HG03175 (cell line): ENCODE results near the gene NPEPL1.

ENCODE experiments used
- ATAC-seq: cut with Tn5 transposase; IDR thresholded peaks from one replicate; pipeline ENCODE4 v1.9.1; 2021; ENCODE audit warnings: mild to moderate bottlenecking, moderate library complexity; ENCODE audit not compliant: unreplicated experiment

NPEPL1 gene

GRCh38 chr20:58699623-58700107, 7.1 kb downstream of the NPEPL1 start:
- no peak for ATAC-seq

DNA sequence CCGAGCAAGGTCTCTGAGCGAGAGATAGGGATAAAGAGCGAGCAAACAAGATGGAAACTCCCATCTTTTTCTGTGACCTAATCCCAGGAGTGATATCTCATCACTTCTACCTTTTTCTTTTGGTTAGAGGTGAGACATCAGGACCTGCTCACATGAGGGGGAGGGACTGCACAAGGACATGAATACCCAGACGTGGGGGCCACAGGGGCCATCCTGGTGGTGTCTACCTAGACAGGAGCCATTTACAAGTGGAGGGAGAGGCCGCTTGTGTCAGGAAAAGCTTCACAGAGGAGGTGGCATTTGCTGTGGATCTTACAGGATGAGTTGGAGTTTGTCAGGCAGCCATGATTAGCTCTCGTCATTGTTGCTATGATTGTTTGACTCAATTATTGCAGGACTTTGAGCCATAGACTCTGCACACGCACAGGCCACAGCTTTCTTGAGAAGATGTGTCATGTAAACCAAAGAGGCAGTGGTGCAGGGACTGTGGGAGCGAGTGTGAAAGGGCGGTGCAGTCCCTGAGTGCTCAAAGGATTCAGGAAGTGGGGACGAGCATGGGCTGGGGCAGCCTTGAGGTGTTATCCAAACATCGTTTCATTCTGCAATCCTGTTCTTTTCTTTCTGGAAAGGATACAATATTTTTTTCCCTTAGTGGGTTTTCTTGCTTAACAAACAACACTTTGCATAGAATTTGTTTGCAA, 7.7 kb downstream of the NPEPL1 start:
- ATAC-seq: no peak

- ATAC-seq: no peak
These were observed 8.2 kb downstream of the NPEPL1 start for GRCh38 chr20:58700823-58701222.

DNA sequence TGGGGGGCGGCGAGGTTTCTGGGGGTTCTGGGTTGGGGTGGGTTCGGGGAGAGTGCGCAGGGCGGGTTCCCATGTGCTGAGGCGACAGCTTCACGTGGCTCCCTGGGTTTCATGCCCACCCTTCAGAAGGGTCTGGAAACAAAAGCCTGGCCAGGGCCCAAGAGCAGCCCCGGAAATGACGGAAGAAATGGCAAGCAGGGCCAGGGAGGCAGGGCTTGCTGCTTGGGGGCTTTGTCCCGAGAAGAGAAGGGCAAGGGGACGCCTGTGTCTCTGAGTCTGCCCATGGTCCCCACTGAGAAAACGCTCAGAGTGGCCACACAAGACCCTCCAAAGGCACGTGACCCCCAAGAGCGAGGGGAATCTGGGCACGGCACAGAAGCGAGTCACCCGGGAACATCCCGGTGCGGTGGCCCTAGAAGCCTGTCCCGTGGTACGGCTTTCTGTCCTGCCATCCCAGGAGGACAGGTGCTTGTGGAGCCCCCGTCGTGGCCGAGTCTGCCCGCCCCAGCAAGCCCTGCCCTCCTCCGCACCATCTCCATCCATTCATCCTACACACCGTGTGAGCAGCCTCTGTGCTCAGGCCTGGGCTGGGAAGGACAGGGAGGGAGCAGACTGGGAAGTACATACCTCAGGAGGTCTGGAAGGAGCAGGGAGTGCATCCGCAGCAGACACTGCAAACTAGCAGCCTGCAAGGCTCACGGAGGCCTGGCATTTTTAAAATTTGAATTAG, 9.0 kb downstream of the NPEPL1 start:
- ATAC-seq: no peak

GRCh38 chr20:58702161-58702510, 9.5 kb downstream of the NPEPL1 start:
- ATAC-seq: no peak

DNA sequence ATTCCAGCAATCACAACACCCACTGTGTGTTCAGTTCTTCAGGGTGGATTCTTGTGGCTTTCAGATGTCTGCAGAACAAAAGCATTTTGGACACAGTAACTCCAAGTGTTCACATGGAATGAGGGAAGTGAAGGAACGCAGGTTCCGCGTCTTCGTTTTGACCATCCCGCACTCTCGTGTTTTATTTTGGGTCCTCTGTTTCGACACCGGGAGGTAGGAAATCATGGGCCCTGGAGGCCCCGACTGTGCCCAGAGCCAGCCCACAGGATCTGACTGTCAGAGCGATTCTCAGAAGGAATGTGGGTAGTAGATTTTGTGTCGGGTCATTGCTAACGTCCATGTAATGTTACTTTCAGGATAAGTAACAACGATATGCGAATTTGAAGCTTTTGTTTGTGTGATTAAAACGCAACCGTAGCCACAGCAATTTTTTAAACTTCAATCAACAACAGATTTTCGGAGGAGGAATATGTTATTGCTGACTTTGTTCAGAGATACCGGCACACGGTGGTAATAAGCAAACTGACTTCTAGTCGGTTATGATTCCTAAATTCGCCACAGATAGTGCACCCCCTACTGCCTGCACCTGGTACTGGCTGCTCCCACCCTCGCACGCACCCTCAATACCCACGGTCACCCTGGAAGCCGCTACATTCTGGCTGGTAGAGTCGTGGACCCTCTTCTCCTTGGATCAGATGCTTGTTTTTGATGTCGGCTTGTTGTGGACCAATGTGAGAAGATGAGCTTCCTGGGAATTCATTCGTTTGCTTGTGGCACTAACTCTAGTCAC, 10.5 kb downstream of the NPEPL1 start:
- ATAC-seq: no peak

DNA sequence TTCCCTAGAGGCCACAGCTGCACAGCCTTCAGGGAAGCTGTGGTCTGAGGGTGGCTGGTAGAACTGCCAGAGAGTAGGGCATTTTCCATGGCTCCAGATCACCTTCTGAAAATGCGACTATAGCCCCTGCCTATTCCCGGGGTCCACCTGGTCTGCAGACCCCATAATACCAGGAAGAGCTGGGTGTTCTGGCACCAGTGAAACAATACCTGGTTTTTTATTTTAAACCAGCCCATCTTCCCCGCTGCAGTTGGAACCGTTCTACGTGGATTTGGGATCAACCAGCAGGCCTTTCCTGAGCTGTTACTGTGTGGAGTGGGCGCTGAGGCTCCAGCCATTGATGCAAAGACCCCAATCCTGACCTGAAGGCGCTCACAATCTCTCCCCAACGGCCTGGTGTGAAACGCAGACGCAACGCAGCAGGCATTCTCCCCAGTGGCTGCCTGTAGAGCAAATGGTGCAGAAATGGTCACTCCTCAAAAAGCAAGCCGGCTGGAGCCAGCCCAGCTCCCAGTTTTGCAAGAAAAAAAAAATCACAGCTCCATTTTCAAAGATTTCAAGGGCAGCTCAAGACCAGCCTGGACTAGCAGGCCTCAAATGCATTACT, 11.3 kb downstream of the NPEPL1 start:
- no peak for ATAC-seq

DNA sequence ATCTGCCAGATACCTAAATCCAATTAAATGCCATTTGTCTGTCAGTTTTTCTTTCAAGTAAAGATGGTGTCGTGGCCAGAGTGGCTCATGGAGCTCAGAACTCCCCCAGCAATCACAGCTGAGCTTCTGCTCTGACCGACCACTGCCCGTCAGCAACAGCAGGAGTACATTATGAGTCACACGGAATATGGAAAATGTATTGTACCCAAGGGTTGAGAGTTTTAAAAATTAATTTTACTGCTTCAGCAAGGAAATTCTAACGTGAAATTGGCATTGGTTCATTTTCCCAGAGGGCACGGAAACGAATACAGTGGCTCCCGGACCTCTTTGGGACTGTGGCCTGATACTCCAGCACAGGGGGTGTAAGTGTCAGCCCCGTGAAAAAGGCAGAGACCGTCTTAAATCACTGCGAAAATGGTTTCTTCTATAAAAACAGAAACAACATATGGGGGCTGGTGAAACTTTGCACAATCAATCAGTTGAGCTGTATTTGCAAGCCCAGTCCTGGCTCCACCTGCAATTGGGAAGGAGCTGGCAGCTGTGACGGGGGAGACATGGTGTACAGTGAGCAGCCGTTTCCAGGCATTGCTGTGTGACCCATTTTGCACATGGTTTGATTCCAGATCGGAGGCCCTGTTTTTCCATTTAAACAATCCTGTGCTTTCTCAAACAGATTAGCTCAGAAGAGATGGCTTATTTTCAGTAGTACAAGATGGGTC, 12.8 kb downstream of the NPEPL1 start:
- no peak for ATAC-seq

DNA sequence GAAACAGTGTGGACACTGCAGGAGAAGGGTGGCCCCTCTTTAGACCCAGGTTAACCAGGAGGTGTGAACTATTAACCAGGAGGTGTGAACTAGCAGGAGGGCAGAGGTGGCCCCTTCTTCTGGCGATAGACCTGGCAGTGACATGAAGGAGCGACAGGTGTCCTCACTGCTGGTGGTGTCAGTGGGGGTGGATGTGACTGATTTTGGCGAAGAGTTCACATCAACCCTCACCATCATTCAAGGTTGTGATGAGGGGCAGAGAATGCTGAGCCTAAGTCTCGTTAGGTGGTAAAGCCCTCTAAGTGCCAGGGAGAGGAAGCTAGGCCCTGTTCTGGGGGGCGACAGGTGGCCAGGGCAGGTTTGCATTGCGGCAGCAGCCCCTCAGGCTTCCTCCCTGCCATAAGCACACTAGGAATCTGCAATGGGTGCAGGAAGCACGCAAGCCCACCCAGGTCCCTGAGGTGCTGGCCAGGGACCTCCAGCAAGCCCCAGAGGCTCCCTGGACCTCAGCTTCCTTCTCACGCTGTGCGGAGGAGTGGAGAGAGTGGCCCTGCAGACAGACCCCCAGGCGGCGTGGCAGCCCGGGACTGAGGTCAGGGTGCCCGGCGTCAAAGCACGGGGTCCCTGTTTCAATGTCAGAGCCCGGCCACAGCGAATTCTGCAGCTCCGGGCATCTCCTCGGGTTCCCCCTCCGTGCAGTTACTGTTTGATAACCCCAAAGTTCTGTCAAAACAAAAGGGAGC, 13.7 kb downstream of the NPEPL1 start:
- ATAC-seq: no peak

GRCh38 chr20:58706975-58707681, 14.5 kb downstream of the NPEPL1 start:
- no peak for ATAC-seq

GRCh38 chr20:58707770-58708169, 15.2 kb downstream of the NPEPL1 start:
- no peak for ATAC-seq

- ATAC-seq: no peak
These were observed 15.8 kb downstream of the NPEPL1 start for GRCh38 chr20:58708246-58708931.

- no peak for ATAC-seq
These were observed 16.6 kb downstream of the NPEPL1 start for GRCh38 chr20:58709013-58709702.

DNA sequence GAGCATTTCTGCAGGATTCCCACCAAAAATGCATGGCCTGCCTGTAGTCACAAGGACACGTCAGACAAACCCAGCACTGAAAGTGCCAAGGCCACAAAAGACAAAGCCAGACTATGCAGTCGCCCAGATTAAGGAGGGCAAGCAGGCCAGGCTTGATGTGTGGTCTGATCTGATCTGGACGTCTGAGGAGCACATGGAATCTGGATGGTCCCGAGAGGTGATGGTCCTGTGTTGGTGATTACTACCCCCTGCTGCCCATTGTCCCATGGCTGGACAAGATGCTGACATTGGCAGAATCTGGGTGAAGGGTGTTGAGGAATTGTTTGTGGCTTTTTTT, 17.1 kb downstream of the NPEPL1 start:
- ATAC-seq: no peak

DNA sequence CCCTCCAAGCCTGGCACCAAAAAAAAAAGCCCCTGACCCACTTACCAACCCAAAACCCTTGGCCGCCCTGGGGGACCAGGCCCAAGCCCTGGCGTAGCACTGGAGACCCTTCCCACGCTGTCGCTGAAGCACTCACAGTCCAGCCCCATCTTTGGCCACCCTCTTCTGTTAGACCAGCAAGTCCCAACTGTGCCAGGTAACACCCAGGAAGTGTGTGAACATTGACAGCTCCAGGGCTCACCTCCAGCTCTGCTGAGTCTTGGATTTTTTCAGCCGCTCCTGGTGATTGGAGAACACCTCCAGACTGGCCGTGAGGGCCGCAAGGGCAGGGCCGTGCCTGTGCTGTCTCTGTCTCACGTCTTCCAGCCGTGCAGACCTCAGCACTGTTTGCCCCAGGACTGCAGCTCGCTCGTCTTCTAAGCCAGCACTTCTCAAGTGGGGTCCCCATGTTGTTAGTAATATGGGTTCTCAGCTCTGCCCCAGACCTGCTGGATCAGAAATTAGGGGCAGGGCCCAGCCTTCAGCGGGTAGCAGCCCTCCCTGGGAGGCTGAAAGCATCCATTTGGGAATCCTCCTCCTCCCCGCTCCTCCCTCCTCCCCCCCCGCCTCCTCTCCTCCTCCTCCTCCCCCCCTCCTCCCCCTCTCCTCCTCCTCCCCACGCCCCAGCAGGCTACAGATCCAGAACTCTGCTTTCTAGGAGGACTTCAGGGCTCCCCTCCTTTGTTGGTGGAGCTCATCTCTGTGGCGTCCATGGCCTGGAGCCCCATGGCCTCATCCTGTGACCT, 18.1 kb downstream of the NPEPL1 start:
- no peak for ATAC-seq

- no peak for ATAC-seq
These were observed 18.9 kb downstream of the NPEPL1 start for GRCh38 chr20:58711266-58712051.
